Spleen (tissue), 11 donors: Measurements from ENCODE around the gene PNPLA1. TPM values are rescaled to one million over a fixed set of nuclear protein-coding genes. Genes with fewer than 3 reads are reported as not detected.

ENCODE experiments used
- DNase-seq: peaks from one replicate; pipeline ENCODE4 v3.0.0-alpha.2; 2020
- H3K27ac ChIP-seq, 8 donors: fragments of 200-600 bp; sonication (generic) in 7 of 8; 1 replicate in 4 of 8; 2 replicates in 4 of 8; pipeline versions ENCODE4 v1.5.0 to v1.8.0; 2016 to 2021; ENCODE audit warnings: inconsistent platforms in 4 of 8, mild to moderate bottlenecking in 4 of 8, moderate library complexity in 1 of 8
- H3K27me3 ChIP-seq, 7 donors: fragments of 200-600 bp; sonication (generic) in 6 of 7; replicated peaks in 1 of 7; 1 replicate in 4 of 7; 2 replicates in 3 of 7; pipeline versions ENCODE4 v1.5.0 to v1.8.0; 2016 to 2021; ENCODE audit warnings: inconsistent platforms in 3 of 7, mild to moderate bottlenecking in 1 of 7
- H3K36me3 ChIP-seq, 6 donors: fragments of 200-600 bp; sonication (generic) in 5 of 6; 1 replicate in 4 of 6; 2 replicates in 2 of 6; pipeline versions ENCODE4 v1.5.0 to v1.8.0; 2016 to 2021; ENCODE audit warnings: inconsistent platforms in 2 of 6
- H3K4me1 ChIP-seq, 6 donors: fragments of 200-600 bp; sonication (generic) in 5 of 6; 1 replicate in 3 of 6; 2 replicates in 3 of 6; pipeline versions ENCODE4 v1.5.0 to v1.8.0; 2016 to 2021; ENCODE audit warnings: inconsistent platforms in 3 of 6
- H3K4me3 ChIP-seq, 8 donors: fragments of 200-600 bp; sonication (generic) in 7 of 8; 1 replicate in 4 of 8; 2 replicates in 4 of 8; pipeline versions ENCODE4 v1.5.0 to v1.8.0; 2016 to 2021; ENCODE audit warnings: inconsistent platforms in 4 of 8, mild to moderate bottlenecking in 4 of 8, moderate library complexity in 2 of 8
- H3K9me3 ChIP-seq, 8 donors: fragments of 200-600 bp; sonication (generic) in 7 of 8; 1 replicate in 4 of 8; 2 replicates in 4 of 8; pipeline versions ENCODE4 v1.5.0 to v1.8.0; 2016 to 2021; ENCODE audit warnings: inconsistent platforms in 4 of 8
- CTCF ChIP-seq, 11 experiments: fragments of 200-600 bp in 7 of 11; fragments of 450-650 bp in 4 of 11; sonication (generic) in 4 of 11; IDR thresholded peaks in 8 of 11; conservative IDR thresholded peaks in 3 of 11; 1 replicate in 7 of 11; 2 replicates in 4 of 11; pipeline versions ENCODE4 v1.4.0 to v1.8.0; 2016 to 2021; ENCODE audit warnings: antibody characterized with exemption in 11 of 11, inconsistent platforms in 4 of 11, mild to moderate bottlenecking in 1 of 11
- POLR2A ChIP-seq, 3 donors: fragments of 450-650 bp; IDR thresholded peaks; one replicate each; pipeline ENCODE4 v1.5.1; 2017; ENCODE audit warnings: antibody characterized with exemption in 3 of 3, mild to moderate bottlenecking in 1 of 3
- POLR2AphosphoS5 ChIP-seq, 3 donors: sonication (generic); formaldehyde crosslinking; IDR thresholded peaks; one replicate each; pipeline ENCODE4 v1.5.1; 2017; ENCODE audit warnings: antibody characterized with exemption in 3 of 3
- WGBS, 5 donors: extraction: QIAGEN DNeasy Blood & Tissue Kit in 3 of 5; methylation state at CpG; one replicate each; pipeline versions ENCODE4 v1.1.5 to v1.1.7; 2013 to 2018; 5-methylcytosine and 5-hydroxymethylcytosine counted together
- intact Hi-C: fragments of 100-400 bp; cut with DNase I; formaldehyde crosslinking; loops from one replicate; pipeline ENCODE4 v1.15.0; 2023; ENCODE audit warnings: low total_unique reads
- polyA plus RNA-seq, 3 donors: library from polyadenylated mRNA; stranded (reverse); fragments of 200-250 nt; gene quantifications; one replicate each; pipeline ENCODE4 v1.2.1, GENCODE V29; 2013
- total RNA-seq, 7 donors: library from RNA; depleted of rRNA in 3 of 7; stranded (reverse); fragments of >200 nt in 3 of 7; fragmentation: NEBNext Ultra II Directional in 4 of 7; extraction: Animal tissue kit (Norgen Biotek cat#: 25700) in 4 of 7; gene quantifications; one replicate each; pipeline versions ENCODE4 v1.1.0 to v1.2.1, GENCODE V29; 2016 to 2021
- donor health status: healthy with polysubstance abuse.
- donor health status: DM: no; HTN: no; CAD: no; lungs with moderate emphysema.
- donor health status: DM: no; HTN: no; CAD: no.
- donor health status: Bipolar disorder and iron deficiency.
- donor health status: healthy.
- donor health status: DM: no; HTN: no; CAD: no.
- donor health status: DM: yes; HTN: yes; CAD: no.

PNPLA1 gene
- total and polyA plus RNA-seq, 10 donors = 0.05 to 3.7 (median 0.88) TPM

GRCh38 chr6:36309203-36309602 is 39.3 kb downstream of the PNPLA1 start:
- peaks cover 0 to 45% (median 0%) of the 10 kb centered on the region in 6 donors for H3K36me3 ChIP-seq
- intact Hi-C loops = no loop called here
- DNase-seq = no peak
- H3K27ac ChIP-seq = no peak overlapping the region
- no peaks in the 10 kb centered on the region for H3K9me3 ChIP-seq
- no peaks in the 10 kb centered on the region for H3K27me3 ChIP-seq
- peaks cover 0 to 16% (median 12%) of the 10 kb centered on the region in 6 donors for H3K4me1 ChIP-seq
- no peak overlapping the region for H3K4me3 ChIP-seq
- 58 to 72% (median 65%) methylated on average over 7 of the region's 7 CpGs for WGBS, 5 donors
- TF ChIP-seq POLR2A (IDR thresholded peaks at IDR 0.05) = no peak

GRCh38 chr6:36309900-36310299 is 40.0 kb downstream of the PNPLA1 start:
- no peak overlapping the region for H3K4me3 ChIP-seq
- peaks cover 0 to 16% (median 12%) of the 10 kb centered on the region in 6 donors for H3K4me1 ChIP-seq
- H3K27me3 ChIP-seq = no peaks in the 10 kb centered on the region
- WGBS, 5 donors = 85 to 98% (median 90%) methylated on average over 2 of the region's 2 CpGs
- no peak for DNase-seq
- TF ChIP-seq POLR2AphosphoS5 (IDR thresholded peaks at IDR 0.05) (no peak), POLR2A (IDR thresholded peaks at IDR 0.05) (no peak), CTCF (IDR thresholded peaks at IDR 0.05 in 8 of 11, conservative IDR thresholded peaks at IDR 0.05 in 3 of 11) (no peak)
- intact Hi-C loops = no loop called here
- no peak overlapping the region for H3K27ac ChIP-seq
- H3K36me3 ChIP-seq = peaks cover 0 to 43% (median 0%) of the 10 kb centered on the region in 6 donors
- H3K9me3 ChIP-seq = no peaks in the 10 kb centered on the region

GRCh38 chr6:36312854-36313648 is 43.2 kb downstream of the PNPLA1 start:
- TF ChIP-seq CTCF (IDR thresholded peaks at IDR 0.05 in 8 of 11, conservative IDR thresholded peaks at IDR 0.05 in 3 of 11) = no peak
- Histone ChIP-seq H3K9me3 (no peaks in the 10 kb centered on the region), H3K4me1 (peaks cover 0 to 16% (median 12%) of the 10 kb centered on the region in 6 donors), H3K27ac (no peak overlapping the region), H3K4me3 (no peak overlapping the region), H3K36me3 (peaks cover 0 to 20% (median 0%) of the 10 kb centered on the region in 6 donors), H3K27me3 (no peaks in the 10 kb centered on the region)
- no peak for DNase-seq
- 31 to 47% (median 39%) methylated on average over 8 of the region's 8 CpGs for WGBS, 5 donors
- intact Hi-C loops = no loop called here

- 88 to 93% (median 91%) methylated on average over 4 of the region's 4 CpGs for WGBS, 5 donors
- no peak overlapping the region for H3K27ac ChIP-seq
- intact Hi-C loops = no loop called here
- TF ChIP-seq CTCF (IDR thresholded peaks at IDR 0.05 in 8 of 11, conservative IDR thresholded peaks at IDR 0.05 in 3 of 11) = no peak
- no peak for TF ChIP-seq POLR2A (IDR thresholded peaks at IDR 0.05)
- TF ChIP-seq POLR2AphosphoS5 (IDR thresholded peaks at IDR 0.05) = no peak
- H3K9me3 ChIP-seq = no peaks in the 10 kb centered on the region
- H3K27me3 ChIP-seq = no peaks in the 10 kb centered on the region
- H3K4me1 ChIP-seq = peaks cover 0 to 16% (median 12%) of the 10 kb centered on the region in 6 donors
- no peak overlapping the region for H3K4me3 ChIP-seq
- H3K36me3 ChIP-seq = peaks cover 0 to 18% (median 0%) of the 10 kb centered on the region in 6 donors
- DNase-seq = no peak
These were observed 43.7 kb downstream of the PNPLA1 start for GRCh38 chr6:36313649-36313936.
